Kidney epithelial cell (primary cell): ENCODE data around the gene M1AP. TPM values are rescaled to one million over a fixed set of nuclear protein-coding genes. Genes with fewer than 3 reads are reported as not detected.

Experiments
- DNase-seq: peaks from one replicate; pipeline ENCODE4 v3.0.0-alpha.2; 2010; ENCODE audit warnings: low read depth
- H3K27me3 ChIP-seq: 2 replicates; pipeline ENCODE4 v1.6.0; 2011; ENCODE audit warnings: low read length; ENCODE audit not compliant: control insufficient read depth, insufficient read depth
- H3K36me3 ChIP-seq: 2 replicates; pipeline ENCODE4 v1.5.1; 2011; ENCODE audit warnings: low read length; ENCODE audit not compliant: control insufficient read depth, insufficient read depth
- H3K4me3 ChIP-seq: 2 replicates; pipeline ENCODE4 v1.5.1; 2011; ENCODE audit warnings: low read depth, mild to moderate bottlenecking, control low read depth, low read length
- CTCF ChIP-seq: IDR thresholded peaks from 2 replicates; pipeline ENCODE4 v1.5.1; 2011; ENCODE audit warnings: mild to moderate bottlenecking, moderate library complexity, low read length, control low read depth, inconsistent platforms; ENCODE audit not compliant: insufficient read depth, poor library complexity, severe bottlenecking
- total RNA-seq: library from RNA; depleted of rRNA; stranded (reverse); fragments of >200 nt; gene quantifications from 2 replicates; pipeline ENCODE4 v1.2.3, GENCODE V29; 2015

Gene M1AP
- total RNA-seq, 1 donor from 2014 or later, result 1.3 TPM

GRCh38 chr2:74599676-74600075 is 48.5 kb downstream of the M1AP start:
- H3K4me3 ChIP-seq, result no peak overlapping the region
- no peaks in the 10 kb centered on the region for H3K27me3 ChIP-seq
- no peak for TF ChIP-seq CTCF
- no peak for DNase-seq
- H3K36me3 ChIP-seq, result no peaks in the 10 kb centered on the region

- no peaks in the 10 kb centered on the region for H3K36me3 ChIP-seq
- no peak for TF ChIP-seq CTCF
- no peak for DNase-seq
- H3K4me3 ChIP-seq, result no peak overlapping the region
- H3K27me3 ChIP-seq, result no peaks in the 10 kb centered on the region
These were observed 50.7 kb downstream of the M1AP start for GRCh38 chr2:74597410-74597809.

DNA sequence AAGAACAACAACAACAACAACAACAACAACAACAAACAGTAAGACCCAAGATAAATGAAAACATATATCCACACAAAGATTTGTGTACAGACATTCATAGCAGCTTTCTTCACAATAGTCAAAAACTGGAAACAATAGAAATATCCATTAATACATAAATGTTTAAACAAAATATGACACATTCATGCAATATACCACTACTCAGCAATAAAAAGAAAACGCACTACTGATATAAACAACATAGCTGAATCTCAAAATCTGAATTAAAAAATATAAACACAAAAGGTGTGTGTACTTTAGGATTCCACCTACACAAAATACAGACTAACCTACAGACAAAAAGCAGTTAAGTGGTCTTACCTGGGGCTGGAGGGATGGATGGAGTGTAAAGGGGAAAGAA is 51.5 kb downstream of the M1AP start:
- no peak for TF ChIP-seq CTCF
- Histone ChIP-seq H3K27me3 (no peaks in the 10 kb centered on the region), H3K4me3 (no peak overlapping the region), H3K36me3 (no peaks in the 10 kb centered on the region)
- DNase-seq, result no peak

DNA sequence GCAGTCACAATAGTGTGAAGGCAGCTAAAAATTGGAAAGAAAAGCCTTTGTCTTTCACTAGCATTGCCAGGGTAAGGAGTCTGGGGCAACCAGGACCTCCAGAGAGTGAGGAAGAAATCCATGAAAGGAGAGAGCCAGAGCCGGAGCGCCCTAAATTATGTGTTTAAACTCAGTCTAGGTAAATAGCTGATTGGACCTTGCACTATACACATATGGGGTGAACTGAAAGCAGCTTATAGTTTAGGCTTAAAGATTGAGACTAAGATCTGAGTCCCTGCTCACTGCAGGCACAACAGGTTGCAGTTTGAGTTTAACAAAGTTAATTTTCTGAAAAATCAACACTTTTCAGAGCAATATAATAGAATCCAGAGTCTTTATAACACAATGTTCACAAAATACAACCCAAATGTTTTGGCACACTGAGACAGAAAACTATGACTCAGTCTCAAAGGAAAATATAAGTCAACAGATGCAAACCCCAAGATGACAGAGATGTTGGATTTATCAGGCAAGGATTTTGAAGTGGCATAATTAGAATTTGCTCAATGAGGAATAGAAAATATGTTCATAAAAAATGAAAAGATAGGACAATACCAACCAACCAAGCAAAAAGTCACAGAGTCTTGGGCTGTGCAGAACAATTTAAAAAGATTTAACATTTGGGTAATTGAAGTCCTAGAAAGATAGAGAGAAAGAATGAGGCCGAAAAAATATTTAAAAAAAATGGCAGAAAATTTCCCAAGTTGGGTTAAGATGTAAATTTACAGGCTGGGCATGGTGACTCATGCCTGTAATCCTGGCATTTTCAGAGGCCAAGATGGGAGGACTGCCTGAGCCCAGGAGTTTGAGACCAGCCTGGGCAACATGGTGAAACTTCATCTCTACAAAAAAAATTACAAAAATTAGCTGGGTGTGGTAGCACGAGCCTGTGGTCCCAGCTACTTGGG is 54.0 kb downstream of the M1AP start:
- Histone ChIP-seq H3K27me3 (peaks cover 5% of the 10 kb centered on the region), H3K36me3 (no peaks in the 10 kb centered on the region), H3K4me3 (no peak overlapping the region)
- TF ChIP-seq CTCF, result no peak
- DNase-seq, result no peak

GRCh38 chr2:74588664-74589063 is 59.5 kb downstream of the M1AP start:
- H3K27me3 ChIP-seq, result peaks cover 5% of the 10 kb centered on the region
- TF ChIP-seq CTCF, result no peak
- no peak for DNase-seq

More at GRCh38 chr2:74588664-74589063, 59.5 kb downstream of the M1AP start:
- Histone ChIP-seq H3K36me3 (no peaks in the 10 kb centered on the region), H3K4me3 (no peak overlapping the region)
